PC-9 (cell line): Measurements from ENCODE around the gene RBM4B.

Source experiments
- EZH2 ChIP-seq: fragments of 200-600 bp; sonication (generic); IDR thresholded peaks from 2 replicates; pipeline ENCODE4 v1.8.0; 2017; ENCODE audit warnings: antibody characterized with exemption, low read depth
- TF ChIP-seq, protein P1 (sequence below): fragments of 200-600 bp; sonication (generic); conservative IDR thresholded peaks from 2 replicates; pipeline ENCODE4 v1.6.1; 2017; ENCODE audit warnings: mixed run types, antibody characterized with exemption, mild to moderate bottlenecking, moderate library complexity

DNA sequence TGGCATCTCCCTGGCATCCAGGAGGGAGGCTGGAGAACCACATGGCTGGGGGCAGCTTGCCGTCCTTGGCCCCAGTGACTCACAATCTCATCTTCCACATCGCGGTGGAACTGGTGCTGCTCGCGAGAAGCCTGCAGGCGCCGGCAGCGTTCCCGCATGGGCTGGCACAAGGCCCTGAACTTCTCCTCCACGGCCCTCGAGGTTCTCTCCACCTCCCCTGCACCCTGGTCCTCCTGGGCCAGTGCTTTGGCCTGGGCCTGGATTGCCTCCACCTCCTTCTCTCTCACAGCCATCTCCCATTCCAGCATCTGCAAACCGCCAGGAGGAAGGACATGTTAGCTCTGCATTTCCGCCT lies 16.3 kb upstream of the RBM4B start:
- TF ChIP-seq, protein P1, sequence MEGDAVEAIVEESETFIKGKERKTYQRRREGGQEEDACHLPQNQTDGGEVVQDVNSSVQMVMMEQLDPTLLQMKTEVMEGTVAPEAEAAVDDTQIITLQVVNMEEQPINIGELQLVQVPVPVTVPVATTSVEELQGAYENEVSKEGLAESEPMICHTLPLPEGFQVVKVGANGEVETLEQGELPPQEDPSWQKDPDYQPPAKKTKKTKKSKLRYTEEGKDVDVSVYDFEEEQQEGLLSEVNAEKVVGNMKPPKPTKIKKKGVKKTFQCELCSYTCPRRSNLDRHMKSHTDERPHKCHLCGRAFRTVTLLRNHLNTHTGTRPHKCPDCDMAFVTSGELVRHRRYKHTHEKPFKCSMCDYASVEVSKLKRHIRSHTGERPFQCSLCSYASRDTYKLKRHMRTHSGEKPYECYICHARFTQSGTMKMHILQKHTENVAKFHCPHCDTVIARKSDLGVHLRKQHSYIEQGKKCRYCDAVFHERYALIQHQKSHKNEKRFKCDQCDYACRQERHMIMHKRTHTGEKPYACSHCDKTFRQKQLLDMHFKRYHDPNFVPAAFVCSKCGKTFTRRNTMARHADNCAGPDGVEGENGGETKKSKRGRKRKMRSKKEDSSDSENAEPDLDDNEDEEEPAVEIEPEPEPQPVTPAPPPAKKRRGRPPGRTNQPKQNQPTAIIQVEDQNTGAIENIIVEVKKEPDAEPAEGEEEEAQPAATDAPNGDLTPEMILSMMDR: no peak
- no peak for TF ChIP-seq EZH2
